ENCODE results near the gene ABRACL. TPM values are rescaled to one million over a fixed set of nuclear protein-coding genes. Genes with fewer than 3 reads are reported as not detected.
"Not testable (repeated sequence)": the region's sequence is repeated elsewhere in the genome, so short reads cannot be mapped to it uniquely, and the experiment has no call there.

Gene ABRACL
- total and polyA plus RNA-seq, 11 donors, result 3.2 to 26.3 (median 8.1) TPM

- ATAC-seq, result peak in 1 of 4 donors; percentile 1
- H3K27ac ChIP-seq, result peak overlapping the region in 11 of 12 donors; percentile 58 to 96 (median 92)
- H3K27me3 ChIP-seq, result no peaks in the 10 kb centered on the region
- WGBS, 4 donors, result 8 to 13% (median 10%) methylated on average over 11 of the region's 11 CpGs
- peak overlapping the region; percentile 80 to 99 (median 90) for H3K4me3 ChIP-seq
- no peak for TF ChIP-seq POLR2A (IDR thresholded peaks at IDR 0.05)
- TF ChIP-seq CTCF (IDR thresholded peaks at IDR 0.05), result peak in 5 of 12 donors; percentile 7 to 20 (median 15)
- H3K4me1 ChIP-seq, result peaks cover 0 to 40% (median 22%) of the 10 kb centered on the region in 12 donors
- no peaks in the 10 kb centered on the region for H3K9me3 ChIP-seq
- intact Hi-C loops (cut with DNase I), result loop anchor here in 8 of 10 donors (1.0 to 10.0 kb wide), 9 partner anchors 41 to 174 kb away; partner anchors contain the start of gene HECA (in 1 of the 8)
- DNase-seq, result no peak
- no peaks in the 10 kb centered on the region for H3K36me3 ChIP-seq
These were observed 40.1 kb upstream of the ABRACL start for GRCh38 chr6:138988469-138988834.

GRCh38 chr6:138989098-138989983 is 39.2 kb upstream of the ABRACL start:
- H3K36me3 ChIP-seq, result no peaks in the 10 kb centered on the region
- no peaks in the 10 kb centered on the region for H3K27me3 ChIP-seq
- intact Hi-C loops (cut with DNase I), result loop anchor here in 7 of 10 donors (2.0 to 10.0 kb wide), 6 partner anchors 42 to 175 kb away; partner anchors contain the start of gene HECA (in 1 of the 7)
- no peaks in the 10 kb centered on the region for H3K9me3 ChIP-seq
- DNase-seq, result no peak
- H3K4me3 ChIP-seq, result no peak overlapping the region
- no peak for ATAC-seq
- 95 to 98% (median 96%) methylated on average over 5 of the region's 5 CpGs for WGBS, 4 donors
- TF ChIP-seq CTCF (IDR thresholded peaks at IDR 0.05), result no peak
- no peak for TF ChIP-seq POLR2A (IDR thresholded peaks at IDR 0.05)
- no peak overlapping the region for H3K27ac ChIP-seq
- peaks cover 0 to 34% (median 21%) of the 10 kb centered on the region in 12 donors for H3K4me1 ChIP-seq

- H3K4me3 ChIP-seq, result no peak overlapping the region
- no peaks in the 10 kb centered on the region for H3K27me3 ChIP-seq
- no peak for DNase-seq
- WGBS, 4 donors, result 69 to 86% (median 75%) methylated on average over 5 of the region's 5 CpGs
- intact Hi-C loops (cut with DNase I), result loop anchor here in 1 of 10 donors (2.0 kb wide), 1 partner anchor 176 kb away; no protein-coding TSS in a partner anchor
- H3K27ac ChIP-seq, result no peak overlapping the region
- H3K9me3 ChIP-seq, result no peaks in the 10 kb centered on the region
- TF ChIP-seq POLR2A (IDR thresholded peaks at IDR 0.05), result no peak
- TF ChIP-seq CTCF (IDR thresholded peaks at IDR 0.05), result no peak
- no peaks in the 10 kb centered on the region for H3K36me3 ChIP-seq
- no peak for ATAC-seq
- peaks cover 0 to 16% (median 6%) of the 10 kb centered on the region in 12 donors for H3K4me1 ChIP-seq
These were observed 37.3 kb upstream of the ABRACL start for GRCh38 chr6:138991206-138991605.

GRCh38 chr6:138992965-138993364 is 35.6 kb upstream of the ABRACL start:
- H3K27me3 ChIP-seq; H3K4me3 ChIP-seq; DNase-seq; H3K36me3 ChIP-seq; ATAC-seq; H3K9me3 ChIP-seq; H3K27ac ChIP-seq; H3K4me1 ChIP-seq; intact Hi-C loops (cut with DNase I): not testable (repeated sequence)
- WGBS, 4 donors, result 90 to 94% (median 90%) methylated on average over 5 of the region's 5 CpGs

- ATAC-seq; H3K4me3 ChIP-seq; intact Hi-C loops (cut with DNase I); DNase-seq; H3K9me3 ChIP-seq; H3K27ac ChIP-seq; H3K4me1 ChIP-seq; H3K36me3 ChIP-seq; H3K27me3 ChIP-seq: not testable (repeated sequence)
- WGBS, 4 donors, result 70 to 97% (median 86%) methylated on average over 1 of the region's 1 CpG
These were observed 35.1 kb upstream of the ABRACL start for GRCh38 chr6:138993410-138993809.
